Naive B cell (primary cell): ENCODE measurements around the gene PTGDS. TPM values are rescaled to one million over a fixed set of nuclear protein-coding genes. Genes with fewer than 3 reads are reported as not detected.

Source experiments
- ATAC-seq, 2 donors: fragments of 150-1000 bp; cut with Tn5 transposase; 2 replicates each; pipeline ENCODE4 v1.10.0; 2021; ENCODE audit warnings: low read depth in 2 of 2, mild to moderate bottlenecking in 2 of 2, moderate library complexity in 2 of 2
- DNase-seq: peaks from one replicate; pipeline ENCODE4 v3.0.0; 2022
- H3K27ac Mint-ChIP-seq, 6 donors: one replicate each; pipeline ENCODE4 v1.8.0; 2020 to 2022; ENCODE audit warnings: mild to moderate bottlenecking in 6 of 6, mixed read lengths in 6 of 6, moderate library complexity in 5 of 6, inconsistent platforms in 2 of 6
- H3K27me3 Mint-ChIP-seq, 3 donors: one replicate each; pipeline ENCODE4 v1.8.0; 2021 to 2022; ENCODE audit warnings: mixed read lengths in 3 of 3, mild to moderate bottlenecking in 1 of 3
- H3K36me3 Mint-ChIP-seq, 2 donors: one replicate each; pipeline ENCODE4 v1.8.0; 2020 to 2022; ENCODE audit warnings: mixed read lengths in 2 of 2, inconsistent platforms in 1 of 2, mild to moderate bottlenecking in 1 of 2
- H3K4me1 Mint-ChIP-seq, 3 donors: one replicate each; pipeline ENCODE4 v1.8.0; 2020 to 2022; ENCODE audit warnings: mixed read lengths in 3 of 3, inconsistent platforms in 1 of 3, mild to moderate bottlenecking in 1 of 3, moderate library complexity in 1 of 3
- H3K4me3 Mint-ChIP-seq, 8 donors: one replicate each; pipeline ENCODE4 v1.8.0; 2020 to 2022; ENCODE audit warnings: mild to moderate bottlenecking in 8 of 8, mixed read lengths in 8 of 8, moderate library complexity in 8 of 8, inconsistent platforms in 2 of 8
- H3K9me3 Mint-ChIP-seq, 7 donors: one replicate each; pipeline ENCODE4 v1.8.0; 2020 to 2022; ENCODE audit warnings: mixed read lengths in 7 of 7, mild to moderate bottlenecking in 5 of 7, inconsistent platforms in 2 of 7, moderate library complexity in 1 of 7
- polyA plus RNA-seq, 6 donors: library from polyadenylated mRNA; unstranded; fragments of 300-500 nt; fragmentation: Illumina TruSeq; gene quantifications; one replicate each; pipeline ENCODE4 v1.2.3, GENCODE V29; 2021; ENCODE audit warnings: low read depth in 6 of 6

PTGDS gene
- polyA plus RNA-seq, 6 donors from 2014 or later, result 0.41 to 1.4 TPM; not detected in 4

GRCh38 chr9:137011156-137011555, 33.9 kb downstream of the PTGDS start:
- Mint-ChIP-seq H3K27ac (no peak overlapping the region), H3K4me3 (peak overlapping the region in 1 of 8 donors; percentile 37), H3K27me3 (no peaks in the 10 kb centered on the region), H3K4me1 (no peaks in the 10 kb centered on the region), H3K36me3 (no peaks in the 10 kb centered on the region), H3K9me3 (no peaks in the 10 kb centered on the region)
- ATAC-seq (no peak), DNase-seq (no peak)

GRCh38 chr9:137011907-137012675, 34.8 kb downstream of the PTGDS start:
- no peaks in the 10 kb centered on the region for H3K27me3 Mint-ChIP-seq
- ATAC-seq (no peak), DNase-seq (no peak)
- H3K4me3 Mint-ChIP-seq, result no peak overlapping the region
- no peaks in the 10 kb centered on the region for H3K36me3 Mint-ChIP-seq
- no peak overlapping the region for H3K27ac Mint-ChIP-seq
- H3K9me3 Mint-ChIP-seq, result no peaks in the 10 kb centered on the region
- no peaks in the 10 kb centered on the region for H3K4me1 Mint-ChIP-seq

- Mint-ChIP-seq H3K36me3 (no peaks in the 10 kb centered on the region), H3K27ac (no peak overlapping the region), H3K4me3 (no peak overlapping the region), H3K27me3 (no peaks in the 10 kb centered on the region), H3K9me3 (no peaks in the 10 kb centered on the region), H3K4me1 (no peaks in the 10 kb centered on the region)
- no peak for DNase-seq
- no peak for ATAC-seq
Measured at GRCh38 chr9:137012694-137013570, 35.6 kb downstream of the PTGDS start.

- no peak overlapping the region for H3K27ac Mint-ChIP-seq
- ATAC-seq (no peak), DNase-seq (no peak)
- no peak overlapping the region for H3K4me3 Mint-ChIP-seq
- no peaks in the 10 kb centered on the region for H3K36me3 Mint-ChIP-seq
- H3K4me1 Mint-ChIP-seq, result no peaks in the 10 kb centered on the region
- no peaks in the 10 kb centered on the region for H3K27me3 Mint-ChIP-seq
- no peaks in the 10 kb centered on the region for H3K9me3 Mint-ChIP-seq
Measured at GRCh38 chr9:137013571-137013940, 36.3 kb downstream of the PTGDS start.

- H3K27ac Mint-ChIP-seq, result no peak overlapping the region
- no peaks in the 10 kb centered on the region for H3K36me3 Mint-ChIP-seq
- H3K27me3 Mint-ChIP-seq, result no peaks in the 10 kb centered on the region
- no peaks in the 10 kb centered on the region for H3K9me3 Mint-ChIP-seq
- no peak for ATAC-seq
- no peak overlapping the region for H3K4me3 Mint-ChIP-seq
- DNase-seq, result no peak
- H3K4me1 Mint-ChIP-seq, result no peaks in the 10 kb centered on the region
Measured at GRCh38 chr9:137014166-137014565, 36.9 kb downstream of the PTGDS start.

GRCh38 chr9:137014776-137015539, 37.7 kb downstream of the PTGDS start:
- no peak overlapping the region for H3K27ac Mint-ChIP-seq

GRCh38 chr9:137015540-137015930, 38.2 kb downstream of the PTGDS start:
- no peak for DNase-seq
- Mint-ChIP-seq H3K4me1 (no peaks in the 10 kb centered on the region), H3K27ac (no peak overlapping the region), H3K4me3 (no peak overlapping the region), H3K36me3 (no peaks in the 10 kb centered on the region), H3K27me3 (no peaks in the 10 kb centered on the region), H3K9me3 (no peaks in the 10 kb centered on the region)
- no peak for ATAC-seq

More at GRCh38 chr9:137014776-137015539, 37.7 kb downstream of the PTGDS start:
- no peak for ATAC-seq
- H3K27me3 Mint-ChIP-seq, result no peaks in the 10 kb centered on the region
- H3K4me3 Mint-ChIP-seq, result no peak overlapping the region
- no peaks in the 10 kb centered on the region for H3K36me3 Mint-ChIP-seq
- no peak for DNase-seq
- no peaks in the 10 kb centered on the region for H3K4me1 Mint-ChIP-seq
- H3K9me3 Mint-ChIP-seq, result no peaks in the 10 kb centered on the region

GRCh38 chr9:137015976-137016375, 38.7 kb downstream of the PTGDS start:
- H3K27me3 Mint-ChIP-seq, result no peaks in the 10 kb centered on the region
- no peak overlapping the region for H3K27ac Mint-ChIP-seq
- H3K4me1 Mint-ChIP-seq, result no peaks in the 10 kb centered on the region
- no peak overlapping the region for H3K4me3 Mint-ChIP-seq
- no peaks in the 10 kb centered on the region for H3K9me3 Mint-ChIP-seq
- no peaks in the 10 kb centered on the region for H3K36me3 Mint-ChIP-seq
- no peak for DNase-seq
- no peak for ATAC-seq

- Mint-ChIP-seq H3K27me3 (no peaks in the 10 kb centered on the region), H3K36me3 (no peaks in the 10 kb centered on the region), H3K4me3 (no peak overlapping the region), H3K4me1 (no peaks in the 10 kb centered on the region), H3K27ac (no peak overlapping the region), H3K9me3 (no peaks in the 10 kb centered on the region)
- ATAC-seq (no peak), DNase-seq (no peak)
Measured at GRCh38 chr9:137016436-137016835, 39.1 kb downstream of the PTGDS start.

- peaks cover 0 to 5% (median 0%) of the 10 kb centered on the region in 3 donors for H3K4me1 Mint-ChIP-seq
- ATAC-seq (no peak), DNase-seq (no peak)
- no peaks in the 10 kb centered on the region for H3K36me3 Mint-ChIP-seq
- H3K27ac Mint-ChIP-seq, result no peak overlapping the region
- no peaks in the 10 kb centered on the region for H3K27me3 Mint-ChIP-seq
- H3K4me3 Mint-ChIP-seq, result no peak overlapping the region
- H3K9me3 Mint-ChIP-seq, result no peaks in the 10 kb centered on the region
Measured at GRCh38 chr9:137017071-137017470, 39.8 kb downstream of the PTGDS start.

- no peak for DNase-seq
- Mint-ChIP-seq H3K4me1 (peaks cover 0 to 7% (median 0%) of the 10 kb centered on the region in 3 donors), H3K9me3 (no peaks in the 10 kb centered on the region), H3K36me3 (no peaks in the 10 kb centered on the region), H3K27me3 (no peaks in the 10 kb centered on the region), H3K4me3 (no peak overlapping the region), H3K27ac (no peak overlapping the region)
- ATAC-seq, result no peak
Measured at GRCh38 chr9:137017791-137018497, 40.6 kb downstream of the PTGDS start.

GRCh38 chr9:137018761-137019559, 41.7 kb downstream of the PTGDS start:
- ATAC-seq (no peak), DNase-seq (no peak)
- no peaks in the 10 kb centered on the region for H3K36me3 Mint-ChIP-seq
- H3K4me3 Mint-ChIP-seq, result no peak overlapping the region
- H3K9me3 Mint-ChIP-seq, result no peaks in the 10 kb centered on the region
- no peaks in the 10 kb centered on the region for H3K27me3 Mint-ChIP-seq
- no peak overlapping the region for H3K27ac Mint-ChIP-seq
- H3K4me1 Mint-ChIP-seq, result peaks cover 0 to 7% (median 0%) of the 10 kb centered on the region in 3 donors
